HL-60 (cell line): ENCODE measurements around the gene ASXL1.

ENCODE experiments used
- DNase-seq, 2 experiments: peaks; one replicate each; pipeline ENCODE4 v3.0.0-alpha.2; 2010 to 2020; ENCODE audit warnings: low read depth in 1 of 2, low spot score in 1 of 2
- H3K27ac ChIP-seq: fragments of 250-450 bp; sonication (Bioruptor Pico); replicated peaks from 2 replicates; pipeline ENCODE4 v1.5.1; 2020; ENCODE audit warnings: mild to moderate bottlenecking, moderate library complexity
- H3K27me3 ChIP-seq: fragments of 250-450 bp; sonication (Bioruptor Pico); 2 replicates; pipeline ENCODE4 v1.5.1; 2021; ENCODE audit warnings: mild to moderate bottlenecking, moderate library complexity; ENCODE audit not compliant: insufficient read depth, poor library complexity, severe bottlenecking
- H3K4me3 ChIP-seq: replicated peaks from 2 replicates; pipeline ENCODE4 v1.5.1; 2011; ENCODE audit warnings: mild to moderate bottlenecking, control low read depth, low read length; ENCODE audit not compliant: insufficient read depth
- CTCF ChIP-seq: IDR thresholded peaks from one replicate; pipeline ENCODE4 v1.5.1; 2011; ENCODE audit warnings: low read length, control low read depth, inconsistent platforms; ENCODE audit not compliant: insufficient read depth
- GABPA ChIP-seq: IDR thresholded peaks from 2 replicates; pipeline ENCODE4 v1.6.1; 2012; ENCODE audit warnings: low read depth
- POLR2AphosphoS5 ChIP-seq: IDR thresholded peaks from 2 replicates; pipeline ENCODE4 v1.6.1; 2012; ENCODE audit warnings: low read depth
- REST ChIP-seq: IDR thresholded peaks from 2 replicates; pipeline ENCODE4 v1.6.1; 2012; ENCODE audit warnings: low read depth; ENCODE audit not compliant: insufficient replicate concordance
- SPI1 ChIP-seq: IDR thresholded peaks from 2 replicates; pipeline ENCODE4 v1.6.1; 2012; ENCODE audit warnings: low read depth, mild to moderate bottlenecking, borderline replicate concordance

ASXL1 gene

GRCh38 chr20:32443386-32443974, 85.3 kb downstream of the ASXL1 start:
- DNase-seq: no peak
- H3K27ac ChIP-seq: no peak overlapping the region
- no peak overlapping the region for H3K4me3 ChIP-seq
- H3K27me3 ChIP-seq: no peaks in the 10 kb centered on the region
- no peak for TF ChIP-seq GABPA
- no peak for TF ChIP-seq SPI1
- no peak for TF ChIP-seq REST
- TF ChIP-seq POLR2AphosphoS5: 0 out of 2 replicates have a peak, but pooled peaks have one; percentile 25
- TF ChIP-seq CTCF: no peak

- no peak for DNase-seq
- no peak overlapping the region for H3K4me3 ChIP-seq
- H3K27me3 ChIP-seq: no peaks in the 10 kb centered on the region
- no peak for TF ChIP-seq GABPA
- TF ChIP-seq CTCF: no peak
- TF ChIP-seq SPI1: no peak
- TF ChIP-seq POLR2AphosphoS5: no peak
- no peak for TF ChIP-seq REST
- no peak overlapping the region for H3K27ac ChIP-seq
Observed at GRCh38 chr20:32444474-32445220, 86.5 kb downstream of the ASXL1 start.

DNA sequence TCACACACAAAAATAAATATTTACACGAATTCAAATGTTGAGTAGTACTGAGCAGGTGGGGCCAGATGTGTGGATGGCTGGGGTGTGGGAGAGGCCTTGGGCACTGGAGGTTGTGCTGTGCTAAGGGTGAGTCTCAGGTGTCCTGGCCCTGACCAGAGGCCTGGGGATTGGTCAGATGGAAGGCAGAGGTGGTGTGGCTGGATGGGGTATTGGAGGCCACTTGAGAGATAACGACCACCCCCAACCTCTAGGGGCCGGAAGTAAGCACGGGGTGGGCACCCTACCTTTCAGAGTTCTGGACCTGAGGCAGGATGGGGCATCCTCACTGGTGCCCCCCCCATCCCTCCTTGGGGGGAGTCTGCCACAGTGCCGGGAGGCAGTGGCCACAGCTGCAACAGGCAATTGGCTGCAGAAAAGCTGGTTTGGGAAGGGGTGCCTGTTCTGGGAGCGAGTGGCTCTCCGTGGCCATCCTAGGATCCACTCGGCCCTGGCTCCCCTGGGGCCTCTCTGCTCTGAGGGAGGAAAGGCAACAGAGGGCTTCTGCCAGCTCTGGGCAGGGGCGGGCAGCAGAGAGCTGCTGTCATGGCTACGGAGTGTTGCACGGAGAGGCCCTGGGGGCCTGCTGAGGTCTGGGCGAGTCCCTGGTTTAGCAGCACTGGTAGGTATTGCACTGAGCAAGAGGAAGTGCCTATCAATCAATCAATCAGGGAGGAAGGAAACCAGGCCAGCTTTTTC, 87.6 kb downstream of the ASXL1 start:
- TF ChIP-seq POLR2AphosphoS5 (0 out of 2 replicates have a peak, but pooled peaks have one; percentile 43), GABPA (no peak)
- no peak for DNase-seq
- Histone ChIP-seq H3K27ac (no peak overlapping the region), H3K4me3 (no peak overlapping the region), H3K27me3 (no peaks in the 10 kb centered on the region)
